Activated T-helper 2 cell treated with anti-CD3 and anti-CD28 coated beads, Interferon-gamma antibody, Interleukin-2, Interleukin-4, amounts not matched to agents 10 μg/mL and 5 μg/mL and 100 μg/mL, durations not matched to agents 14 hours and 24 hours and 36 hours (primary cell): ENCODE measurements around the gene CPED1. TPM values are rescaled to one million over a fixed set of nuclear protein-coding genes. Genes with fewer than 3 reads are reported as not detected.
"Not testable (repeated sequence)": the region's sequence is repeated elsewhere in the genome, so short reads cannot be mapped to it uniquely, and the experiment has no call there.

ENCODE experiments used
- DNase-seq: peaks from one replicate; pipeline ENCODE4 v3.0.0; 2021; ENCODE audit warnings: low spot score
- H3K27ac Mint-ChIP-seq: one replicate; pipeline ENCODE4 v1.8.0; 2021; ENCODE audit warnings: mixed read lengths
- H3K27me3 Mint-ChIP-seq: one replicate; pipeline ENCODE4 v1.8.0; 2021; ENCODE audit warnings: low read depth, mixed read lengths
- H3K36me3 Mint-ChIP-seq: one replicate; pipeline ENCODE4 v1.8.0; 2021; ENCODE audit warnings: low read depth, mixed read lengths
- H3K4me1 Mint-ChIP-seq: one replicate; pipeline ENCODE4 v1.8.0; 2021; ENCODE audit warnings: low read depth, mixed read lengths
- H3K4me3 Mint-ChIP-seq: one replicate; pipeline ENCODE4 v1.8.0; 2021; ENCODE audit warnings: low read depth, mild to moderate bottlenecking, moderate library complexity, mixed read lengths
- H3K9me3 Mint-ChIP-seq: one replicate; pipeline ENCODE4 v1.8.0; 2021; ENCODE audit warnings: mixed read lengths
- intact Hi-C: fragments of 100-400 bp; cut with micrococcal nuclease; formaldehyde crosslinking; loops from one replicate; pipeline ENCODE4 v1.15.1; 2023
- total RNA-seq: library from RNA; stranded (reverse); gene quantifications from 2 replicates; pipeline ENCODE4 v1.2.3, GENCODE V29; 2022

The CPED1 gene
- total RNA-seq, 1 donor from 2014 or later: not detected

GRCh38 chr7:121099572-121099971 lies 111.1 kb downstream of the CPED1 start:
- H3K4me3 Mint-ChIP-seq: no peak overlapping the region
- DNase-seq: no peak
- H3K27me3 Mint-ChIP-seq: peaks cover 22% of the 10 kb centered on the region
- no peaks in the 10 kb centered on the region for H3K9me3 Mint-ChIP-seq
- H3K36me3 Mint-ChIP-seq: no peaks in the 10 kb centered on the region
- H3K4me1 Mint-ChIP-seq: no peaks in the 10 kb centered on the region
- no peak overlapping the region for H3K27ac Mint-ChIP-seq
- intact Hi-C loops: no loop called here

DNA sequence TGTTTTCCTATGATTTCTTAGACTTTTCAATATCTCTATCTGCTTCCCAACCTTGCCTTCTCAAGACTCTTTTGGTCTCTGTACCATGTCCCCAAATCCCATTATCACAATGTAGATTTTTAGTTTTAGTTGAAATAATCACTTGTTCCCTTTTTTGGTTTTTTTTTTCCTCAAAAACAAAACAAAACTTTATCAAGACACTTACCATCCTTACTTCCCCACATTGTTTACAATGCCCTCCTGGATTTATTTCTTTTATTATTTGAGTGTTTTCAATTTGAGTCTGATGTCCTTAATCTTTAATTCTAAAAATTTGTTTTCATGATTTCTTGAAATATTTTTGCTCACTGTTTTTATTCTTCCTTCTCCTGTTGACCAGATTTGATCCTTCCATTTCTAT lies 112.6 kb downstream of the CPED1 start:
- Mint-ChIP-seq H3K9me3 (no peaks in the 10 kb centered on the region), H3K4me3 (no peak overlapping the region), H3K36me3 (no peaks in the 10 kb centered on the region), H3K27ac (no peak overlapping the region), H3K27me3 (peaks cover 23% of the 10 kb centered on the region), H3K4me1 (no peaks in the 10 kb centered on the region)
- intact Hi-C loops: no loop called here
- no peak for DNase-seq

GRCh38 chr7:121101621-121102020 lies 113.1 kb downstream of the CPED1 start:
- Mint-ChIP-seq H3K4me3 (no peak overlapping the region), H3K27ac (no peak overlapping the region), H3K36me3 (no peaks in the 10 kb centered on the region), H3K9me3 (no peaks in the 10 kb centered on the region), H3K4me1 (no peaks in the 10 kb centered on the region), H3K27me3 (peaks cover 25% of the 10 kb centered on the region)
- no peak for DNase-seq
- intact Hi-C loops: no loop called here

GRCh38 chr7:121102619-121103018 lies 114.1 kb downstream of the CPED1 start:
- no peaks in the 10 kb centered on the region for H3K36me3 Mint-ChIP-seq
- no peak overlapping the region for H3K27ac Mint-ChIP-seq
- intact Hi-C loops: no loop called here
- no peaks in the 10 kb centered on the region for H3K4me1 Mint-ChIP-seq
- H3K27me3 Mint-ChIP-seq: peaks cover 21% of the 10 kb centered on the region
- H3K4me3 Mint-ChIP-seq: no peak overlapping the region
- H3K9me3 Mint-ChIP-seq: no peaks in the 10 kb centered on the region
- no peak for DNase-seq

DNA sequence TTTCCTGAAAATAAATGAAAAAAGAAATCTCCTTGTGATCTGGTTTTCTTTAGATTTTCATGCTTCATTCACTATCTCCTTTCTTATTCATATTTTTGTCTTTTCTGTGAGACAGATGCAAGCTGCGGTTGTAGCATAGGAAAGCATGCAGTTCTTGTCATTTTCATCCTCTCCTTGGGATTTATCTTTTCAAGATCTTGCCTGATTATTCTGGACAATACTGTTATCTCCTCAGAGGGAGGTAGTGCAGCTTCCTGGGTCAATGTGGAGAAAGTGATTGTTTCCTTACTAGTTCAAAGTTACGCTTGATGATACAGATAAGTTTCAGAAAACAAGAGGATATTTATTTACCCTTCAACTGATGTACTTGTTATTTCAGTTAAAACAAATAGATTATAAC lies 114.6 kb downstream of the CPED1 start:
- H3K27ac Mint-ChIP-seq: no peak overlapping the region
- no peak for DNase-seq
- H3K9me3 Mint-ChIP-seq: no peaks in the 10 kb centered on the region
- H3K36me3 Mint-ChIP-seq: no peaks in the 10 kb centered on the region
- no peak overlapping the region for H3K4me3 Mint-ChIP-seq
- intact Hi-C loops: no loop called here
- peaks cover 20% of the 10 kb centered on the region for H3K27me3 Mint-ChIP-seq
- no peaks in the 10 kb centered on the region for H3K4me1 Mint-ChIP-seq

- H3K4me3 Mint-ChIP-seq: no peak overlapping the region
- no peak overlapping the region for H3K27ac Mint-ChIP-seq
- H3K27me3 Mint-ChIP-seq: peaks cover 20% of the 10 kb centered on the region
- no peaks in the 10 kb centered on the region for H3K4me1 Mint-ChIP-seq
- no peak for DNase-seq
- H3K9me3 Mint-ChIP-seq: no peaks in the 10 kb centered on the region
- intact Hi-C loops: no loop called here
- H3K36me3 Mint-ChIP-seq: no peaks in the 10 kb centered on the region
Observed at GRCh38 chr7:121103579-121103978, 115.1 kb downstream of the CPED1 start.

- Mint-ChIP-seq H3K9me3 (no peaks in the 10 kb centered on the region), H3K27ac (no peak overlapping the region), H3K27me3 (peaks cover 20% of the 10 kb centered on the region), H3K36me3 (no peaks in the 10 kb centered on the region), H3K4me1 (no peaks in the 10 kb centered on the region), H3K4me3 (no peak overlapping the region)
- intact Hi-C loops: no loop called here
- DNase-seq: no peak
Observed at GRCh38 chr7:121105262-121105661, 116.8 kb downstream of the CPED1 start.

DNA sequence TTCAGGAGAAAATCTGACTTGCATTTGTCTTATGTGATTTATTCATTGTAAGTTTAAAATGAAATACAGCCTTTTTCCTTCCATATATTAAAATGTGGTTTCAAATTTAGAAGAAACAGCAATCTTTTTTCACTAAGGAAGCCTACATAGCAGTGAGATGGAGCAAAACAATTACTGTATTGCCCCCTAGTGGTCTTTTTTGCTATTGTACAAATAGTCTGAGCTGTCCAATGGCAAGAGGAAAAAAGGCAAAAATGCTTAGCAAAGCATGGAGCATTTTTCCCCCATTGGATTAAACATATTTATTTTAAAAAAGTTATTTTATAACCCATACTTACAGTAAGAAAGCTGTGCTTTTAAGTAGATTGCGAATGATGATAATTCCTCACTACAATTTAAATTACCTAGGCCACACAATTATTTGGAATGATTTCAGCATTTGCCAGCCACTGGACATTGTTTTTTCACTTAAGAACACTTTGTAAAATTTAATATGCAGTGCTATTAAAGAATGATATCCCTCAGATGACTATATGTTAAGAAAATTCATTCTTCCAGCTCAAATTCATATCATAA lies 119.5 kb downstream of the CPED1 start:
- Mint-ChIP-seq H3K9me3 (no peaks in the 10 kb centered on the region), H3K4me1 (no peaks in the 10 kb centered on the region), H3K27me3 (peaks cover 15% of the 10 kb centered on the region), H3K36me3 (no peaks in the 10 kb centered on the region), H3K27ac (no peak overlapping the region), H3K4me3 (no peak overlapping the region)
- DNase-seq: no peak
- intact Hi-C loops: loop anchor here (1.0 to 2.0 kb wide), 3 partner anchors 121 to 316 kb away; no protein-coding TSS in a partner anchor

GRCh38 chr7:121109145-121109544 lies 120.6 kb downstream of the CPED1 start:
- no peaks in the 10 kb centered on the region for H3K36me3 Mint-ChIP-seq
- H3K4me1 Mint-ChIP-seq: no peaks in the 10 kb centered on the region
- H3K27ac Mint-ChIP-seq: no peak overlapping the region
- peaks cover 12% of the 10 kb centered on the region for H3K27me3 Mint-ChIP-seq
- H3K9me3 Mint-ChIP-seq: no peaks in the 10 kb centered on the region
- intact Hi-C loops: loop anchor here (2.0 kb wide), 1 partner anchor 304 kb away; no protein-coding TSS in a partner anchor
- DNase-seq: no peak
- H3K4me3 Mint-ChIP-seq: no peak overlapping the region

- no peak overlapping the region for H3K4me3 Mint-ChIP-seq
- DNase-seq: no peak
- peaks cover 7% of the 10 kb centered on the region for H3K27me3 Mint-ChIP-seq
- H3K4me1 Mint-ChIP-seq: no peaks in the 10 kb centered on the region
- intact Hi-C loops: no loop called here
- no peaks in the 10 kb centered on the region for H3K36me3 Mint-ChIP-seq
- H3K9me3 Mint-ChIP-seq: no peaks in the 10 kb centered on the region
- H3K27ac Mint-ChIP-seq: no peak overlapping the region
Observed at GRCh38 chr7:121113288-121113687, 124.8 kb downstream of the CPED1 start.

DNA sequence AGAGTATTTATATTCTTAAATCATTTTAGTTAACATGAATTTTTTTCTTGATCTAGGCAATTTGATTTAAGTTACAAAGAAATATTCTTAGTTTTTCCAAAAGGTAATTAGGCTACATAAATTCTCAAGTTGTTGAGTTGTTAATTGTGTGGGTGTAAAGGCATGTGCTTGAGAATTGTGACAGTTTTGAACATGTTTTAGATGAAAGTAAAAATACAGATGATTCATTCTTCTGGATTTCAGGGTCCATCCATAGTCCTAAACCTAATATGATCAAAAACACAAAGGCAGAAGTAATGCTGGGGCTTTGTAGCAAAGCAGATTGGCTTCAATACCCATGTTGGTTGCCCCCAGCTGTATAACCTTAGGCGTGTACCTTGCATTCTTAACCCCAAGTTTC lies 127.9 kb downstream of the CPED1 start:
- intact Hi-C loops: no loop called here
- H3K9me3 Mint-ChIP-seq: no peaks in the 10 kb centered on the region
- DNase-seq: no peak
- H3K4me3 Mint-ChIP-seq: no peak overlapping the region
- no peaks in the 10 kb centered on the region for H3K4me1 Mint-ChIP-seq
- H3K27me3 Mint-ChIP-seq: peaks cover 4% of the 10 kb centered on the region
- no peak overlapping the region for H3K27ac Mint-ChIP-seq
- no peaks in the 10 kb centered on the region for H3K36me3 Mint-ChIP-seq

GRCh38 chr7:121119047-121119446 lies 130.5 kb downstream of the CPED1 start:
- no peak overlapping the region for H3K4me3 Mint-ChIP-seq
- no peaks in the 10 kb centered on the region for H3K9me3 Mint-ChIP-seq
- H3K36me3 Mint-ChIP-seq: no peaks in the 10 kb centered on the region
- H3K4me1 Mint-ChIP-seq: no peaks in the 10 kb centered on the region
- intact Hi-C loops: no loop called here
- no peak for DNase-seq
- H3K27ac Mint-ChIP-seq: no peak overlapping the region
- H3K27me3 Mint-ChIP-seq: peaks cover 2% of the 10 kb centered on the region

- intact Hi-C loops: loop anchor here (10.0 kb wide), 1 partner anchor 872 kb away; no protein-coding TSS in a partner anchor
- H3K9me3 Mint-ChIP-seq: no peaks in the 10 kb centered on the region
- no peaks in the 10 kb centered on the region for H3K27me3 Mint-ChIP-seq
- no peaks in the 10 kb centered on the region for H3K4me1 Mint-ChIP-seq
- H3K4me3 Mint-ChIP-seq: no peak overlapping the region
- H3K36me3 Mint-ChIP-seq: no peaks in the 10 kb centered on the region
- DNase-seq: no peak
- no peak overlapping the region for H3K27ac Mint-ChIP-seq
Observed at GRCh38 chr7:121123032-121123431, 134.5 kb downstream of the CPED1 start.

- H3K36me3 Mint-ChIP-seq, H3K9me3 Mint-ChIP-seq, H3K27me3 Mint-ChIP-seq, H3K4me1 Mint-ChIP-seq, H3K27ac Mint-ChIP-seq, H3K4me3 Mint-ChIP-seq, DNase-seq: not testable (repeated sequence)
- intact Hi-C loops: loop anchor here (10.0 kb wide), 1 partner anchor 869 kb away; no protein-coding TSS in a partner anchor
Observed at GRCh38 chr7:121125454-121125853, 136.9 kb downstream of the CPED1 start.
